NCI-H510A (cell line): Measurements from ENCODE around the gene MDP1.

ENCODE experiments used
- DNase-seq: peaks from one replicate; lab custom pipeline; 2025; lab: John Stamatoyannopoulos, UW

The MDP1 gene

GRCh38 chr14:24197056-24197450 lies 18.8 kb downstream of the MDP1 start:
- DNase-seq: no peak

- DNase-seq: no peak
Measured at GRCh38 chr14:24196071-24197055, 19.5 kb downstream of the MDP1 start.

GRCh38 chr14:24195186-24196070 lies 20.4 kb downstream of the MDP1 start, which contains the start of gene TM9SF1:
Gene TM9SF1 (minus strand): TSS chr14:24195441. CDS start chr14:24195019, 422 bp downstream.
- peak; percentile 78 for DNase-seq

- DNase-seq: no peak
Measured at GRCh38 chr14:24194873-24195185, 21.0 kb downstream of the MDP1 start.

GRCh38 chr14:24194186-24194872 lies 21.5 kb downstream of the MDP1 start:
- DNase-seq: no peak

- no peak for DNase-seq
Measured at GRCh38 chr14:24192933-24193332, 22.9 kb downstream of the MDP1 start.

GRCh38 chr14:24190416-24190815 lies 25.4 kb downstream of the MDP1 start:
- no peak for DNase-seq

- no peak for DNase-seq
Measured at GRCh38 chr14:24189460-24189859, 26.4 kb downstream of the MDP1 start.

- DNase-seq: no peak
Measured at GRCh38 chr14:24189059-24189375, 26.8 kb downstream of the MDP1 start.

GRCh38 chr14:24188251-24189058 lies 27.4 kb downstream of the MDP1 start, which contains the start of gene IPO4:
Gene IPO4 (minus strand): TSS chr14:24188816. CDS start chr14:24188787, 29 bp downstream.
- peak; percentile 95 for DNase-seq

GRCh38 chr14:24187539-24187915 lies 28.3 kb downstream of the MDP1 start:
- DNase-seq: no peak

- DNase-seq: no peak
Measured at GRCh38 chr14:24186831-24187538, 28.9 kb downstream of the MDP1 start.

GRCh38 chr14:24185741-24186140 lies 30.1 kb downstream of the MDP1 start:
- no peak for DNase-seq

GRCh38 chr14:24185026-24185425 lies 30.8 kb downstream of the MDP1 start:
- DNase-seq: no peak

- DNase-seq: no peak
Measured at GRCh38 chr14:24184104-24184970, 31.5 kb downstream of the MDP1 start.

- no peak for DNase-seq
Measured at GRCh38 chr14:24183014-24183481, 32.8 kb downstream of the MDP1 start.

- DNase-seq: no peak
Measured at GRCh38 chr14:24182110-24182882, 33.6 kb downstream of the MDP1 start.

- DNase-seq: no peak
Measured at GRCh38 chr14:24181371-24182077, 34.3 kb downstream of the MDP1 start.
